Measurements from ENCODE around the gene WDR7. TPM values are rescaled to one million over a fixed set of nuclear protein-coding genes. Genes with fewer than 3 reads are reported as not detected.

WDR7 gene
- total RNA-seq, 2 donors from 2014 or later, result 51.1 to 69.1 TPM

DNA sequence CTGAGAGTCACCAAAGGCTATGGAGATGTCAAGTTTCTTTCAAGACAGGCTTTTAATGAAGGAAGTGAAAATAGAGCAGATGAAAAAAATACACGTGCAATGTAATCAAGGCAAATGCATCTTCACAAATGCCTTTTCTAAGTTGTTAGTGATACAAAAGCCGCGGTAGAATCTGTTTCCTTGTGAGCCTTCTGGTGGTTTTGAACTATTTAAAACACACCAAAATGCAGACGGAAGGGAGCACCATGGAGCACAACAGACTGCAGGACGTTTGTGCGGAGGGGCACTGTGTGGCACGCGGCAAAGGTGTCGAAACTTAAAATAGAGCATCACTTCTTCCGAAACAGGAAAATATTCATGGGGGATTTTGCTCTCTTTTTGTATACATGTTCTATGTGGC, 430.7 kb downstream of the WDR7 start:
- Mint-ChIP-seq H3K36me3 (no peaks in the 10 kb centered on the region), H3K9me3 (peaks cover 4% of the 10 kb centered on the region), H3K27me3 (peaks cover 21 to 36% of the 10 kb centered on the region in 2 donors), H3K27ac (no peak overlapping the region), H3K4me1 (ENCODE audit: low read depth in 2 of 2) (peaks cover 15 to 18% of the 10 kb centered on the region in 2 donors), H3K4me3 (no peak overlapping the region)
- ATAC-seq, result no peak
- no peak for DNase-seq (ENCODE audit: low spot score)

DNA sequence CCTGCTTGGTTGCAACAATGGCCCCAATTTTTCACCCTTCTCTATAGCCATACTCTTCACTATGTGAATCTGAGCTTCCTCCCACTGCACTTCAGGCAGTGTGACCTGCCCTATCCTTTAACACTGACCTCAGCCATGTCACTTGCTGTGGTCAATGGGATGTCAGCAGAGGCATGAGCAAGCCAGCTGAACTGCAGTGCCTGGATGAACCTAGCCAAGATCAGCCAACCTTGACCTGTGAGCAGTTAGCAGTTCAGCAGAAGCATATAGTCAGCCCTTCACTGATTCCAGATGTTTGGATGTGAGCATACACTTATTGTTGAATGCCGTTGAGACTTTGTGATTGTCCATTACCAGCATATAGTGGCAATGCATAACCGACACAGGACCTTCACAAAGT, 432.3 kb downstream of the WDR7 start:
- H3K4me3 Mint-ChIP-seq, result no peak overlapping the region
- peaks cover 4% of the 10 kb centered on the region for H3K9me3 Mint-ChIP-seq
- no peaks in the 10 kb centered on the region for H3K36me3 Mint-ChIP-seq
- H3K27ac Mint-ChIP-seq, result no peak overlapping the region
- DNase-seq (ENCODE audit: low spot score) (no peak), ATAC-seq (no peak)
- peaks cover 21 to 36% of the 10 kb centered on the region in 2 donors for H3K27me3 Mint-ChIP-seq
- peaks cover 8 to 12% of the 10 kb centered on the region in 2 donors for H3K4me1 Mint-ChIP-seq (ENCODE audit: low read depth in 2 of 2)

GRCh38 chr18:57084331-57085271, 433.4 kb downstream of the WDR7 start:
- Mint-ChIP-seq H3K9me3 (peaks cover 4% of the 10 kb centered on the region), H3K27ac (no peak overlapping the region), H3K4me3 (peak overlapping the region; percentile 71), H3K27me3 (peaks cover 21 to 36% of the 10 kb centered on the region in 2 donors), H3K36me3 (no peaks in the 10 kb centered on the region), H3K4me1 (ENCODE audit: low read depth in 2 of 2) (peaks cover 8 to 12% of the 10 kb centered on the region in 2 donors)
- peak; percentile 22 to 43 for ATAC-seq
- DNase-seq (ENCODE audit: low spot score), result no peak

DNA sequence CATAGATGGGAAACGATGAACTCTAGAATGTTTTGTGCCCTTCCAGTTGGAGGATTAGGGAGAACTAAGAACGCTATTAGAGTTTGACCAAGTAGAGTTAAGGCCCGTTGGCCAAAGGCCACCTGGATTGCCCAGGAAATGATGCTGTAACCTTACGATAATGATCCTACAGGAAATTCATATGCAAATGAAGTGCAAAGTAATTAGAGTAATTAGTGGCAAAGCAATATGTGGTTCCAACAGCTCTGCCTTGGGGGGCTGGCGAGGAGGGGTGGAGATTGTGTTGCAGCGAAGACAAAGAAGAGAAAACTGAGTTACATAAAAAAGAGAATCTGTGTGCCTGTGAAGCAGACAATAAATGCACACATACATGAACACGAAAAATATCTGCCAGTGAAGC, 434.2 kb downstream of the WDR7 start:
- DNase-seq (ENCODE audit: low spot score), result no peak
- no peak overlapping the region for H3K4me3 Mint-ChIP-seq
- no peak overlapping the region for H3K27ac Mint-ChIP-seq
- H3K27me3 Mint-ChIP-seq, result peaks cover 23 to 36% of the 10 kb centered on the region in 2 donors
- peaks cover 4% of the 10 kb centered on the region for H3K9me3 Mint-ChIP-seq
- ATAC-seq, result no peak
- peaks cover 8 to 12% of the 10 kb centered on the region in 2 donors for H3K4me1 Mint-ChIP-seq (ENCODE audit: low read depth in 2 of 2)
- no peaks in the 10 kb centered on the region for H3K36me3 Mint-ChIP-seq

GRCh38 chr18:57086163-57086562, 435.0 kb downstream of the WDR7 start:
- Mint-ChIP-seq H3K4me1 (ENCODE audit: low read depth in 2 of 2) (peaks cover 8 to 12% of the 10 kb centered on the region in 2 donors), H3K27ac (no peak overlapping the region), H3K36me3 (no peaks in the 10 kb centered on the region), H3K4me3 (no peak overlapping the region), H3K27me3 (peaks cover 23 to 36% of the 10 kb centered on the region in 2 donors), H3K9me3 (peaks cover 4% of the 10 kb centered on the region)
- no peak for DNase-seq (ENCODE audit: low spot score)
- no peak for ATAC-seq

Other genes with a start within 250 kb of the WDR7 start
- gene TXNL1, start 12.8 kb upstream of the WDR7 start, total RNA-seq, result 10 to 100 TPM; 50.3 to 60.5 TPM